HepG2 (cell line): ENCODE data around the gene CAMSAP2. TPM values are rescaled to one million over a fixed set of nuclear protein-coding genes. Genes with fewer than 3 reads are reported as not detected.
A peak's percentile ranks its signal among the peaks of the same experiment; 100 is the strongest.

ENCODE experiments used
- ATF1 ChIP-seq: IDR thresholded peaks from 2 replicates; pipeline ENCODE4 v1.6.1; 2016; ENCODE audit warnings: mild to moderate bottlenecking, control low read depth
- HBP1 ChIP-seq: IDR thresholded peaks from 2 replicates; pipeline ENCODE4 v1.6.1; 2016; ENCODE audit warnings: low read depth, control low read depth
- HNF4G ChIP-seq, 2 experiments: sonication (generic) in 1 of 2; formaldehyde crosslinking in 1 of 2; IDR thresholded peaks; 2 replicates each; pipeline versions ENCODE4 v1.4.0 to v1.6.1; 2011 to 2020; ENCODE audit warnings: borderline replicate concordance in 2 of 2, low read depth in 2 of 2, mild to moderate bottlenecking in 2 of 2, low read length in 1 of 2, missing genetic modification reagents in 1 of 2, moderate library complexity in 1 of 2
- REST ChIP-seq, 2 experiments: IDR thresholded peaks; 2 replicates each; pipeline ENCODE4 v1.6.1; 2011 to 2012; ENCODE audit warnings: low read length in 2 of 2, borderline replicate concordance in 1 of 2, low read depth in 1 of 2, mild to moderate bottlenecking in 1 of 2, moderate library complexity in 1 of 2
- REXO4 ChIP-seq: sonication (generic); formaldehyde crosslinking; IDR thresholded peaks from 2 replicates; pipeline ENCODE4 v1.8.0; 2022; ENCODE audit warnings: missing genetic modification reagents, mild to moderate bottlenecking, borderline replicate concordance
- SNRNP70 ChIP-seq: fragments of 200-400 bp; formaldehyde crosslinking; IDR thresholded peaks from 2 replicates; pipeline ENCODE4 v1.6.1; 2017; ENCODE audit warnings: mild to moderate bottlenecking, low read depth, low read length, moderate library complexity
- ZNF318 ChIP-seq: sonication (generic); formaldehyde crosslinking; IDR thresholded peaks from 2 replicates; pipeline ENCODE4 v1.4.0; 2020; ENCODE audit warnings: mild to moderate bottlenecking, missing genetic modification reagents
- ZNF605 ChIP-seq: sonication (generic); formaldehyde crosslinking; IDR thresholded peaks from 2 replicates; pipeline ENCODE4 v1.8.0; 2022; ENCODE audit warnings: mild to moderate bottlenecking, missing genetic modification reagents
- polyA plus RNA-seq, 8 experiments: library from polyadenylated mRNA; depleted of rRNA in 3 of 8; stranded (reverse) in 7 of 8; unstranded in 1 of 8; fragments of >200 nt; fragmentation: Illumina TruSeq in 4 of 8; extraction: Trizol in 4 of 8; gene quantifications; 2 replicates each; pipeline versions ENCODE4 v1.2.1 to v1.2.3, GENCODE V29; 2011 to 2016; ENCODE audit warnings: low read depth in 4 of 8, missing spikeins in 1 of 8, mixed read lengths in 1 of 8; ENCODE audit not compliant: insufficient read depth in 1 of 8
- total RNA-seq, 5 experiments: library from RNA; depleted of rRNA; stranded (reverse); fragments of >200 nt; fragmentation: Illumina TruSeq; extraction: Trizol; gene quantifications; 2 replicates each; pipeline ENCODE4 v1.2.3, GENCODE V29; 2016; ENCODE audit warnings: low read depth in 1 of 5

The CAMSAP2 gene
- total and polyA plus RNA-seq, 2 of the 13 experiments (the other 11 are each of a cell fraction or from before 2014, with no cell fraction given): 3.4 to 8.2 TPM

- TF ChIP-seq ZNF318 (CRISPR knock-in tag): no peak
- TF ChIP-seq HNF4G (IDR thresholded peaks at IDR 0.05; ENCODE audit: borderline replicate concordance, low read depth, low read length): peak; percentile 91
- TF ChIP-seq HNF4G (CRISPR knock-in tag; IDR thresholded peaks at IDR 0.05; ENCODE audit: borderline replicate concordance, low read depth): no peak; the same call in 1 of the 2 replicates
- 0 out of 2 replicates have a peak, but pooled peaks have one; percentile 24 for TF ChIP-seq ZNF605 (CRISPR knock-in tag)
- TF ChIP-seq HBP1 (CRISPR knock-in tag): no peak
- no peak for TF ChIP-seq REST (IDR thresholded peaks at IDR 0.05; ENCODE audit: borderline replicate concordance in 1 of 2, low read depth in 1 of 2, low read length in 2 of 2)
- TF ChIP-seq ATF1 (CRISPR knock-in tag): 0 out of 2 replicates have a peak, but pooled peaks have one; percentile 29
- TF ChIP-seq SNRNP70: no peak
- no peak for TF ChIP-seq REXO4 (CRISPR knock-in tag)
These were observed 153.1 kb downstream of the CAMSAP2 start (continued) for GRCh38 chr1:200891774-200892157.
